Measurements from ENCODE around the gene CDKAL1.

Gene CDKAL1

DNA sequence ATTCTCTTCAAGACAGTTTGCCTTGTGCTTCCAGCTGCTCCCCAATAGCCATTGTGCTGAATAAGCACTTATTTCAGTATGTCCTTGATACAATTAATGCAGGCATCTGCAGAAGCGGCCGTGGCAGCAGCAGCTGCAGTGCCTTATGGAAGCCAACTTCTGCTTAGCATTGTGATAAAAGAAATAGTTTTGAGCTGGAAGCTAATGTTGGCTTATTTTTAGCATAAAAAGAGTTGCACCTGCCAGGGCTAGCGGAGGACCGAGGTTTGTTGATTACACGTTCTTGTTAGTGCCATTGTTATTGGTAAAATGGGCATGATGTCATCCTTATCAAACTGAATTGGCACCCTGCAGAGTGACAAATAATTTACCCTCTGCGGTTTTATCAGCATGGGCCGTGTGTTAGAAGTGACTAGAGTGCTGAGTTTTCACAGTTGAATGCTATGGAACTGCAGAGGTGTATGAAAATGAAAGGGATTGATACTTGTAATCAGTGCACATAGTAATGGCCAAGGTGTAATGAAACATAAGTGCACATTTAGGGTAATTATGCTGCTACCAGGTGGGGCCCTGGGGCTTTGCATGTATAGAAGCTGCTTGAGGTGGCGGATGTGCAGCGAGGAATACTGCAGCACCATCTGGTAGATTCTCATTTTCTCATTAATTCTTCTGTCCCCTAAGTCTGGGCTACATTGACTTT is 334.3 kb downstream of the CDKAL1 start:
- no peak for DNase-seq (ENCODE audit: low read depth)
- TF ChIP-seq, protein P1, sequence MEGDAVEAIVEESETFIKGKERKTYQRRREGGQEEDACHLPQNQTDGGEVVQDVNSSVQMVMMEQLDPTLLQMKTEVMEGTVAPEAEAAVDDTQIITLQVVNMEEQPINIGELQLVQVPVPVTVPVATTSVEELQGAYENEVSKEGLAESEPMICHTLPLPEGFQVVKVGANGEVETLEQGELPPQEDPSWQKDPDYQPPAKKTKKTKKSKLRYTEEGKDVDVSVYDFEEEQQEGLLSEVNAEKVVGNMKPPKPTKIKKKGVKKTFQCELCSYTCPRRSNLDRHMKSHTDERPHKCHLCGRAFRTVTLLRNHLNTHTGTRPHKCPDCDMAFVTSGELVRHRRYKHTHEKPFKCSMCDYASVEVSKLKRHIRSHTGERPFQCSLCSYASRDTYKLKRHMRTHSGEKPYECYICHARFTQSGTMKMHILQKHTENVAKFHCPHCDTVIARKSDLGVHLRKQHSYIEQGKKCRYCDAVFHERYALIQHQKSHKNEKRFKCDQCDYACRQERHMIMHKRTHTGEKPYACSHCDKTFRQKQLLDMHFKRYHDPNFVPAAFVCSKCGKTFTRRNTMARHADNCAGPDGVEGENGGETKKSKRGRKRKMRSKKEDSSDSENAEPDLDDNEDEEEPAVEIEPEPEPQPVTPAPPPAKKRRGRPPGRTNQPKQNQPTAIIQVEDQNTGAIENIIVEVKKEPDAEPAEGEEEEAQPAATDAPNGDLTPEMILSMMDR (conservative IDR thresholded peaks at IDR 0.05; ENCODE audit: low read depth, low read length), result no peak
- H3K4me3 ChIP-seq (ENCODE audit: low read length), result no peak overlapping the region

- TF ChIP-seq, protein P1 (conservative IDR thresholded peaks at IDR 0.05; ENCODE audit: low read depth, low read length), result no peak
- no peak overlapping the region for H3K4me3 ChIP-seq (ENCODE audit: low read length)
- DNase-seq (ENCODE audit: low read depth), result no peak
Measured at GRCh38 chr6:20870021-20870420, 335.8 kb downstream of the CDKAL1 start.

- no peak overlapping the region for H3K4me3 ChIP-seq (ENCODE audit: low read length)
- TF ChIP-seq, protein P1 (conservative IDR thresholded peaks at IDR 0.05; ENCODE audit: low read depth, low read length), result no peak
- DNase-seq (ENCODE audit: low read depth), result no peak
Measured at GRCh38 chr6:20870493-20870892, 336.2 kb downstream of the CDKAL1 start.

DNA sequence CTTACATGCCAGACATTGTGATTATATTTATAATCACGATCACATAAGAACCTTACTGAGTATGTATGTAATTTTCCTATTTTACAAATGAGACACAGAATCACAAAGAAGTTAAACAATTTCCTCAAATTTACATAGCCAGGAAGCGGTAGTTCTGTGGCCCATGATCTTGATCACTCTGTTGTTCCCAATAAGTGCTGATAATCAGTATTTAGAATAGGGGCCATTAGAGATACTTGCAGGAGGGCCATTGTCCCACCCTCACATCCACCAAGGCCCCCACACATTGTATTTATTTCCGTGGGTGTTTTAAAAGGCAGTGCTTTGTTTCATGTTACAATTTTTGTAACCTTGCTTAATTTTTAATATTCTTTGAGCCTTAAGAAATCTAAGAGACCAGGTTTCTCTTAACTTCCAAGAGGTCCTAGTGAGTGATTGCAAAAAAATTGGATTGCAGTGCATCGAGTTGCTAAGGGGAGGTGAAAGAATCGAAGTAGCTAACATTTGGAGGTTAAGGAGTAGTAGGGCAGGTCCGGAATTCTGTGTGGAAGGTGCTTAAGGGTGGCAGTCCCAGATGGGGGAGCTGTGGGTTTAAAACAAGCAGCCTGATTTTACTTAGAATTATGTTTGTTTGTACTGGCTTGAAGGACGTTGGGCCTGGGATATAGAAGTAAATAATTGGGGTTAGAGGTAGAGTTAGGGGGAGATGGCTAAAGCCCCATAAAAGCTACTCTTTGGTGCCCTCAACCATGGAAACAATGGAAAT is 339.4 kb downstream of the CDKAL1 start:
- H3K4me3 ChIP-seq (ENCODE audit: low read length), result no peak overlapping the region
- no peak for DNase-seq (ENCODE audit: low read depth)
- TF ChIP-seq, protein P1 (conservative IDR thresholded peaks at IDR 0.05; ENCODE audit: low read depth, low read length), result peak; percentile 38

GRCh38 chr6:20875369-20875963 is 341.2 kb downstream of the CDKAL1 start:
- no peak overlapping the region for H3K4me3 ChIP-seq (ENCODE audit: low read length)
- DNase-seq (ENCODE audit: low read depth), result no peak
- TF ChIP-seq, protein P1 (conservative IDR thresholded peaks at IDR 0.05; ENCODE audit: low read depth, low read length), result peak; percentile 59

- H3K4me3 ChIP-seq (ENCODE audit: low read length), result no peak overlapping the region
- peak; percentile 75 for DNase-seq (ENCODE audit: low read depth)
- TF ChIP-seq, protein P1 (conservative IDR thresholded peaks at IDR 0.05; ENCODE audit: low read depth, low read length), result no peak
Measured at GRCh38 chr6:20876036-20876435, 341.8 kb downstream of the CDKAL1 start.
